Activated naive CD8-positive, alpha-beta T cell (primary cell): ENCODE measurements around the gene REEP5.

Experiments used
- H3K27ac Mint-ChIP-seq: one replicate; pipeline ENCODE4 v1.8.0; 2021; ENCODE audit warnings: mixed read lengths
- H3K27me3 Mint-ChIP-seq: one replicate; pipeline ENCODE4 v1.8.0; 2021; ENCODE audit warnings: mixed read lengths
- H3K36me3 Mint-ChIP-seq: one replicate; pipeline ENCODE4 v1.8.0; 2021; ENCODE audit warnings: mixed read lengths
- H3K4me1 Mint-ChIP-seq: one replicate; pipeline ENCODE4 v1.8.0; 2021; ENCODE audit warnings: low read depth, mixed read lengths
- H3K4me3 Mint-ChIP-seq: one replicate; pipeline ENCODE4 v1.8.0; 2021; ENCODE audit warnings: mild to moderate bottlenecking, mixed read lengths
- H3K9me3 Mint-ChIP-seq: one replicate; pipeline ENCODE4 v1.8.0; 2021; ENCODE audit warnings: low read depth, mixed read lengths

REEP5 gene

GRCh38 chr5:112854651-112855050, 67.4 kb downstream of the REEP5 start:
- no peaks in the 10 kb centered on the region for H3K4me1 Mint-ChIP-seq
- no peak overlapping the region for H3K27ac Mint-ChIP-seq
- H3K4me3 Mint-ChIP-seq, result no peak overlapping the region
- peaks cover 6% of the 10 kb centered on the region for H3K36me3 Mint-ChIP-seq
- peaks cover 6% of the 10 kb centered on the region for H3K9me3 Mint-ChIP-seq
- peaks cover 14% of the 10 kb centered on the region for H3K27me3 Mint-ChIP-seq

DNA sequence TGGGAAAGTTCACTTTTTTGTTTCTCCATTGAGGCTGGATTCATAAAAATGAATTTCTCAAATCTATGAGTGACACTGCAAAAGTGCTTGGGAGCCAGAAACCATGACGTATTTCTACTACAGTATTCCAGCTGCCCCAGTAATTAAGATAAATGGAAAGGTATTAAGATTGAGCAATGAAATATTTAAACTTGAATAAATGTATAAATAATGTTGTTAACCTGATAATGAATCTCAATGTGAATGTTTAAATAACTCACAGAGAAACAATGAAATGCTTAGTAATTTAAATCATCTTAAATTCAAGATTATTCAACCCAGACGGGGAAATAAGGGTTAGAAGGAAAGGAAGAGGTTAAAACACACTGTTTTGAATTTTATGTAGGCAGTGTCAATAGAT, 72.1 kb downstream of the REEP5 start:
- H3K4me3 Mint-ChIP-seq, result no peak overlapping the region
- peaks cover 3% of the 10 kb centered on the region for H3K9me3 Mint-ChIP-seq
- peaks cover 4% of the 10 kb centered on the region for H3K36me3 Mint-ChIP-seq
- H3K4me1 Mint-ChIP-seq, result peaks cover 4% of the 10 kb centered on the region
- H3K27me3 Mint-ChIP-seq, result peaks cover 6% of the 10 kb centered on the region
- no peak overlapping the region for H3K27ac Mint-ChIP-seq

DNA sequence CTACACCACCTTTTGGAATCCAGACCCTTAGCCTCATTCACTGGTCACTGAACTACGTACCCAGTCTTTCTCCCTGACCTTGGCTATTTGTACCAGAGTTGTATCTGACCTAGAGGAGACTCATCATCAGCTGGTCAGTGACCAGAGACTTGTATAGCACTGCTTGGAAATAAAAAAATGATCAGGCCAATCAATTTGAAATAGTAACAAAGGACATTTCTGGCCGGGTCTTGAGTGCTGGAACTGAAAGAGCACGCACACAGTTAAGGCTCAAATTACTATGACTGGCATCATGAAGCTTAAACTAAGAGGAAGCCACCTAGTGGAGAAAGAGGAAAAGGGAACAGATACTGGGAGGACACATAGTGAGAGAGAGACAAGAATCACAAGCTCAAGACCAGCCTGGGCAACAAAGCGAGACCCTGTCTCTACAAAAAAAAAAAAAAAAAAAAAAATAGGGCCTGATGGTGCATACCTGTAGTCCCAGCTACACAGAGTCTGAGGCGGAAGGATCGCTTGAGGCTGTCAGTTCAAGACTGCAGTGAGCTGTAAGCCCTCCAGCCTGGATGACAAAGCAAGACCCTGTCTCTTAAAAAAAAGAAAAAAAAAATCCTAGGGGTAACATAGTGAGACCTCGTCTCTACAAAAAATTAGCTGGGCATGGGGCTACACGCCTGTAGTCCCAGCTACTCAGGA, 73.8 kb downstream of the REEP5 start:
- Mint-ChIP-seq H3K4me3 (no peak overlapping the region), H3K9me3 (no peaks in the 10 kb centered on the region), H3K27ac (no peak overlapping the region), H3K27me3 (peaks cover 6% of the 10 kb centered on the region), H3K36me3 (no peaks in the 10 kb centered on the region), H3K4me1 (peaks cover 4% of the 10 kb centered on the region)

GRCh38 chr5:112847306-112847705, 74.7 kb downstream of the REEP5 start:
- Mint-ChIP-seq H3K9me3 (no peaks in the 10 kb centered on the region), H3K4me3 (no peak overlapping the region), H3K27me3 (peaks cover 6% of the 10 kb centered on the region), H3K4me1 (peaks cover 4% of the 10 kb centered on the region), H3K36me3 (no peaks in the 10 kb centered on the region), H3K27ac (no peak overlapping the region)

DNA sequence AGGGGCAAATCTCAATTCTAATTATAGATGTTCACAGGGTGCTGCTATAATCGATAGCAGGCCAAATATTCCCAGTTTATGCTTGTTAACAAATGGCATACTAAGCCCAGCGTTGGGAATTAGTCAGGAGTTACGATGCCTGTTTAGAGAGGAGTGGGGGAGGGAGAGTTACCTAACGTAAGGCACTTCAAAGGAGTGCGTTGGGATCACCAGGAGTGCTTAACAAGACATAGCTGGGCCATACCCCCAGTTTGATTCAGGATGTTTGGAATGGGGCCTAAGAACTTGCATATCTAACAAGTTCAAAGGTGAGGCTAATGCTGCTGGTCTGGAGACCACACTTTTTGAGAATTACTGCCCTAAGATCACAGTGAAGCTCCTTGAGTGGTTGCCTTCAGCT, 75.5 kb downstream of the REEP5 start:
- Mint-ChIP-seq H3K9me3 (no peaks in the 10 kb centered on the region), H3K4me3 (no peak overlapping the region), H3K36me3 (peaks cover 3% of the 10 kb centered on the region), H3K27me3 (peaks cover 5% of the 10 kb centered on the region), H3K4me1 (peaks cover 4% of the 10 kb centered on the region), H3K27ac (no peak overlapping the region)

DNA sequence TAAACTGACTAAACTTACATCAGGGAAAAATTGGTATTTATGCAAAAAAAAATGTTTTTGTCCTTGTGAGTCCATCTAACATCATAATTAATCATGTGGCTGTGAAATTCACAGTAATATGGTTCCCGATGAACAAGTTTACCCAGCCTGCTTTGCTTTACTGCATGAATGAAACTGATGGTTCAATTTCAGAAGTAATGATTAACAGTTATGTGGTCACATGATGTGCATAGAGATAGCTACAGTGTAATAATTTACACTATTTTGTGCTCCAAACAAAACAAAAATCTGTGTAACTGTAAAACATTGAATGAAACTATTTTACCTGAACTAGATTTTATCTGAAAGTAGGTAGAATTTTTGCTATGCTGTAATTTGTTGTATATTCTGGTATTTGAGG, 77.5 kb downstream of the REEP5 start:
- Mint-ChIP-seq H3K4me1 (peaks cover 4% of the 10 kb centered on the region), H3K36me3 (peaks cover 7% of the 10 kb centered on the region), H3K27ac (no peak overlapping the region), H3K4me3 (no peak overlapping the region), H3K9me3 (no peaks in the 10 kb centered on the region), H3K27me3 (no peaks in the 10 kb centered on the region)

- Mint-ChIP-seq H3K4me3 (no peak overlapping the region), H3K27ac (no peak overlapping the region), H3K27me3 (no peaks in the 10 kb centered on the region), H3K4me1 (no peaks in the 10 kb centered on the region), H3K36me3 (peaks cover 14% of the 10 kb centered on the region), H3K9me3 (no peaks in the 10 kb centered on the region)
These were observed 88.1 kb downstream of the REEP5 start for GRCh38 chr5:112833971-112834370.

DNA sequence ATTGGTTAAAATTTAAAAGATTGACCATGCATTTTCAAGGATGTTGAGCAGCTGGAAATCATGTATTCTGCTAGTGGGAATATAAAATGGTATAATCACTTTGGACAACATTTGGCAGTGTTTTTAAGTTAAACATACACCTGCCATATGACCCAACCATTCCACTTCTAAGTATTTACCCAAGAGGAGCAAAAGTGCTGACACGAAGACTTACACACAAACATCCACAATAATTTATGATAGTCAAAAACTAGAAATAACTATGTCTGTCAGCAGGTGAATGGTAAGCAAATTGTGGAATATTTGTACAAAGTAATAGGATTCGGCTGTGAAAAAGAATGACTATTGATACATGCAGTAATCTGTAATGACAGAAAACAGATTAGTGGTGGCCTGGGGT, 91.6 kb downstream of the REEP5 start:
- Mint-ChIP-seq H3K4me3 (no peak overlapping the region), H3K36me3 (peaks cover 4% of the 10 kb centered on the region), H3K27me3 (no peaks in the 10 kb centered on the region), H3K27ac (no peak overlapping the region), H3K9me3 (no peaks in the 10 kb centered on the region), H3K4me1 (no peaks in the 10 kb centered on the region)
